PC-9 (cell line): Measurements from ENCODE around the gene DLG2. TPM values are rescaled to one million over a fixed set of nuclear protein-coding genes. Genes with fewer than 3 reads are reported as not detected.
A peak's percentile ranks its signal among the peaks of the same experiment; 100 is the strongest.

Source experiments
- BruUV-seq: library from RNA; stranded (reverse); fragments of 400-500 nt; replicated peaks from 2 replicates; lab custom pipeline; 2021; lab: Mats Ljungman, UMichigan
- CTCF ChIA-PET: fragments of 300-600 bp; sonication (Branson Sonifier 250); formaldehyde crosslinking; loops from one replicate; lab custom pipeline; 2022; ENCODE audit warnings: antibody characterized with exemption; lab: Charles Lee
- POLR2A ChIA-PET: fragments of 300-600 bp; sonication (Branson Sonifier 250); formaldehyde crosslinking; loops from one replicate; lab custom pipeline; 2022; ENCODE audit warnings: antibody characterized with exemption; ENCODE audit not compliant: unreplicated experiment; lab: Charles Lee
- DNase-seq, 2 experiments: peaks; one replicate each; pipeline versions ENCODE4 v3.0.0 to v3.0.0-alpha.2; 2015 to 2022; ENCODE audit warnings: mixed read lengths in 1 of 2
- H2AFZ ChIP-seq: fragments of 200-600 bp; sonication (generic); 2 replicates; pipeline ENCODE4 v1.8.1; 2017; ENCODE audit warnings: antibody characterized with exemption
- H3F3A ChIP-seq: fragments of 200-600 bp; sonication (generic); 2 replicates; pipeline ENCODE4 v1.8.1; 2017; ENCODE audit warnings: antibody characterized with exemption, mild to moderate bottlenecking, low read depth; ENCODE audit not compliant: insufficient read depth
- H3K27ac ChIP-seq: fragments of 200-600 bp; sonication (generic); 2 replicates; pipeline ENCODE4 v1.6.1; 2016; ENCODE audit warnings: mixed run types
- H3K27me3 ChIP-seq: fragments of 200-600 bp; sonication (generic); 2 replicates; pipeline ENCODE4 v1.6.1; 2016; ENCODE audit warnings: low read depth, mixed run types; ENCODE audit not compliant: insufficient read depth
- H3K36me3 ChIP-seq: fragments of 200-600 bp; sonication (generic); 2 replicates; pipeline ENCODE4 v1.6.1; 2016; ENCODE audit warnings: low read depth, mixed run types
- H3K4me1 ChIP-seq: fragments of 200-600 bp; sonication (generic); replicated peaks from 2 replicates; pipeline ENCODE4 v1.6.1; 2016; ENCODE audit warnings: mixed run types; ENCODE audit not compliant: insufficient read depth
- H3K4me2 ChIP-seq: fragments of 200-600 bp; sonication (generic); 2 replicates; pipeline ENCODE4 v1.6.1; 2017; ENCODE audit warnings: mixed run types
- H3K4me3 ChIP-seq: fragments of 200-600 bp; sonication (generic); 2 replicates; pipeline ENCODE4 v1.6.1; 2016; ENCODE audit warnings: mixed run types
- H3K79me2 ChIP-seq: fragments of 200-600 bp; sonication (generic); 2 replicates; pipeline ENCODE4 v1.6.1; 2017; ENCODE audit warnings: low read depth, mixed run types
- H3K9me2 ChIP-seq: fragments of 200-600 bp; sonication (generic); 2 replicates; pipeline ENCODE4 v1.8.1; 2017; ENCODE audit warnings: mild to moderate bottlenecking; ENCODE audit not compliant: insufficient read depth
- H3K9me3 ChIP-seq: fragments of 200-600 bp; sonication (generic); 2 replicates; pipeline ENCODE4 v1.8.1; 2016; ENCODE audit warnings: low read depth; ENCODE audit not compliant: insufficient read depth
- H4K20me1 ChIP-seq: fragments of 200-600 bp; sonication (generic); 2 replicates; pipeline ENCODE4 v1.8.1; 2017; ENCODE audit not compliant: insufficient read depth
- EZH2 ChIP-seq: fragments of 200-600 bp; sonication (generic); IDR thresholded peaks from 2 replicates; pipeline ENCODE4 v1.8.0; 2017; ENCODE audit warnings: antibody characterized with exemption, low read depth
- intact Hi-C: fragments of 100-400 bp; cut with micrococcal nuclease; formaldehyde crosslinking; loops from one replicate; pipeline ENCODE4 v1.10.0; 2022; ENCODE audit not compliant: unreplicated experiment
- total RNA-seq: library from RNA; stranded (reverse); gene quantifications from 2 replicates; pipeline ENCODE4 v1.2.3, GENCODE V29; 2021
- TF ChIP-seq, protein P1 (sequence below): fragments of 200-600 bp; sonication (generic); conservative IDR thresholded peaks from 2 replicates; pipeline ENCODE4 v1.6.1; 2017; ENCODE audit warnings: mixed run types, antibody characterized with exemption, mild to moderate bottlenecking, moderate library complexity

The DLG2 gene
- total RNA-seq, 1 experiment from 2014 or later: 6.4 TPM

GRCh38 chr11:84806354-84806753, 820.8 kb downstream of the DLG2 start:
- Histone ChIP-seq H3K4me2 (no peak overlapping the region), H3K9me2 (no peaks in the 10 kb centered on the region), H2AFZ (no peak overlapping the region), H3K36me3 (no peaks in the 10 kb centered on the region), H4K20me1 (no peaks in the 10 kb centered on the region), H3F3A (no peaks in the 10 kb centered on the region), H3K4me1 (no peaks in the 10 kb centered on the region), H3K27ac (no peak overlapping the region), H3K4me3 (no peak overlapping the region), H3K79me2 (no peaks in the 10 kb centered on the region), H3K27me3 (no peaks in the 10 kb centered on the region), H3K9me3 (no peaks in the 10 kb centered on the region)
- TF ChIP-seq EZH2: no peak
- TF ChIP-seq, protein P1, sequence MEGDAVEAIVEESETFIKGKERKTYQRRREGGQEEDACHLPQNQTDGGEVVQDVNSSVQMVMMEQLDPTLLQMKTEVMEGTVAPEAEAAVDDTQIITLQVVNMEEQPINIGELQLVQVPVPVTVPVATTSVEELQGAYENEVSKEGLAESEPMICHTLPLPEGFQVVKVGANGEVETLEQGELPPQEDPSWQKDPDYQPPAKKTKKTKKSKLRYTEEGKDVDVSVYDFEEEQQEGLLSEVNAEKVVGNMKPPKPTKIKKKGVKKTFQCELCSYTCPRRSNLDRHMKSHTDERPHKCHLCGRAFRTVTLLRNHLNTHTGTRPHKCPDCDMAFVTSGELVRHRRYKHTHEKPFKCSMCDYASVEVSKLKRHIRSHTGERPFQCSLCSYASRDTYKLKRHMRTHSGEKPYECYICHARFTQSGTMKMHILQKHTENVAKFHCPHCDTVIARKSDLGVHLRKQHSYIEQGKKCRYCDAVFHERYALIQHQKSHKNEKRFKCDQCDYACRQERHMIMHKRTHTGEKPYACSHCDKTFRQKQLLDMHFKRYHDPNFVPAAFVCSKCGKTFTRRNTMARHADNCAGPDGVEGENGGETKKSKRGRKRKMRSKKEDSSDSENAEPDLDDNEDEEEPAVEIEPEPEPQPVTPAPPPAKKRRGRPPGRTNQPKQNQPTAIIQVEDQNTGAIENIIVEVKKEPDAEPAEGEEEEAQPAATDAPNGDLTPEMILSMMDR: no peak
- POLR2A ChIA-PET: no interaction called here
- no peak for DNase-seq
- CTCF ChIA-PET: no interaction called here
- intact Hi-C loops: no loop called here
- BruUV-seq: no TSS peak

- CTCF ChIA-PET: no interaction called here
These were observed 823.1 kb downstream of the DLG2 start for GRCh38 chr11:84804041-84804440.

GRCh38 chr11:84800755-84801346, 826.3 kb downstream of the DLG2 start:
- Histone ChIP-seq H3K79me2 (no peaks in the 10 kb centered on the region), H3K4me2 (no peak overlapping the region), H2AFZ (no peak overlapping the region), H3K36me3 (no peaks in the 10 kb centered on the region), H3K27ac (no peak overlapping the region), H3K4me1 (no peaks in the 10 kb centered on the region), H3K9me3 (no peaks in the 10 kb centered on the region), H3K9me2 (no peaks in the 10 kb centered on the region), H3F3A (no peaks in the 10 kb centered on the region), H4K20me1 (no peaks in the 10 kb centered on the region), H3K4me3 (no peak overlapping the region), H3K27me3 (0 out of 2 replicates have a peak, but pooled peaks cover 6% of the 10 kb centered on the region)
- TF ChIP-seq EZH2: no peak
- TF ChIP-seq, protein P1: peak; percentile 71
- CTCF ChIA-PET: no interaction called here
- POLR2A ChIA-PET: no interaction called here
- no TSS peak for BruUV-seq
- intact Hi-C loops: loop anchor here (2.0 to 5.0 kb wide), 3 partner anchors 192 to 791 kb away; no protein-coding TSS in a partner anchor
- DNase-seq: peak; percentile 9 to 40

More at GRCh38 chr11:84804041-84804440, 823.1 kb downstream of the DLG2 start:
- Histone ChIP-seq H3K36me3 (no peaks in the 10 kb centered on the region), H3K27ac (no peak overlapping the region), H3K4me3 (no peak overlapping the region), H3K9me2 (no peaks in the 10 kb centered on the region), H3K79me2 (no peaks in the 10 kb centered on the region), H4K20me1 (no peaks in the 10 kb centered on the region), H3F3A (no peaks in the 10 kb centered on the region), H3K27me3 (no peaks in the 10 kb centered on the region), H3K4me2 (no peak overlapping the region), H3K4me1 (no peaks in the 10 kb centered on the region), H2AFZ (no peak overlapping the region), H3K9me3 (no peaks in the 10 kb centered on the region)
- DNase-seq: no peak
- TF ChIP-seq EZH2: no peak
- TF ChIP-seq, protein P1: no peak
- intact Hi-C loops: loop anchor here (5.0 kb wide), 2 partner anchors 368 to 788 kb away; no protein-coding TSS in a partner anchor
- POLR2A ChIA-PET: no interaction called here
- BruUV-seq: no TSS peak
